Calu3 (cell line): ENCODE measurements around the gene GPC1. TPM values are rescaled to one million over a fixed set of nuclear protein-coding genes. Genes with fewer than 3 reads are reported as not detected.

ENCODE experiments used
- BruUV-seq: library from RNA; stranded (reverse); fragments of 400-500 nt; replicated peaks from 2 replicates; lab custom pipeline; 2021; lab: Mats Ljungman, UMichigan
- CTCF ChIA-PET: fragments of 300-600 bp; sonication (Branson Sonifier 250); formaldehyde crosslinking; loops from one replicate; lab custom pipeline; 2022; ENCODE audit warnings: antibody characterized with exemption; lab: Charles Lee
- DNase-seq: peaks from one replicate; pipeline ENCODE4 v3.0.0; 2022
- H3K27ac Mint-ChIP-seq: one replicate; pipeline ENCODE4 v1.8.0; 2022; ENCODE audit warnings: mixed read lengths; ENCODE audit not compliant: unreplicated experiment
- H3K27me3 Mint-ChIP-seq: one replicate; pipeline ENCODE4 v1.8.0; 2022; ENCODE audit warnings: mixed read lengths; ENCODE audit not compliant: unreplicated experiment
- H3K36me3 Mint-ChIP-seq: one replicate; pipeline ENCODE4 v1.8.0; 2022; ENCODE audit warnings: mild to moderate bottlenecking, moderate library complexity, mixed read lengths; ENCODE audit not compliant: insufficient read depth, unreplicated experiment
- H3K4me1 Mint-ChIP-seq: one replicate; pipeline ENCODE4 v1.8.0; 2022; ENCODE audit warnings: mild to moderate bottlenecking, low read depth, mixed read lengths; ENCODE audit not compliant: unreplicated experiment
- H3K4me3 Mint-ChIP-seq: one replicate; pipeline ENCODE4 v1.8.0; 2022; ENCODE audit warnings: mild to moderate bottlenecking, low read depth, moderate library complexity, mixed read lengths; ENCODE audit not compliant: unreplicated experiment
- H3K9me3 Mint-ChIP-seq: one replicate; pipeline ENCODE4 v1.8.0; 2022; ENCODE audit warnings: low read depth, mixed read lengths; ENCODE audit not compliant: unreplicated experiment
- intact Hi-C: fragments of 100-400 bp; cut with micrococcal nuclease; formaldehyde crosslinking; loops from one replicate; pipeline ENCODE4 v1.10.0; 2022; ENCODE audit not compliant: unreplicated experiment
- total RNA-seq: library from RNA; stranded (reverse); gene quantifications from 2 replicates; pipeline ENCODE4 v1.2.3, GENCODE V29; 2022
- TF ChIP-seq, protein P1 (sequence below): fragments of 200-600 bp; IDR thresholded peaks from one replicate; pipeline ENCODE4 v1.8.0; 2022; ENCODE audit warnings: antibody characterized with exemption; ENCODE audit not compliant: unreplicated experiment

GPC1 gene
- total RNA-seq, 1 experiment from 2014 or later, result 51.5 TPM

DNA sequence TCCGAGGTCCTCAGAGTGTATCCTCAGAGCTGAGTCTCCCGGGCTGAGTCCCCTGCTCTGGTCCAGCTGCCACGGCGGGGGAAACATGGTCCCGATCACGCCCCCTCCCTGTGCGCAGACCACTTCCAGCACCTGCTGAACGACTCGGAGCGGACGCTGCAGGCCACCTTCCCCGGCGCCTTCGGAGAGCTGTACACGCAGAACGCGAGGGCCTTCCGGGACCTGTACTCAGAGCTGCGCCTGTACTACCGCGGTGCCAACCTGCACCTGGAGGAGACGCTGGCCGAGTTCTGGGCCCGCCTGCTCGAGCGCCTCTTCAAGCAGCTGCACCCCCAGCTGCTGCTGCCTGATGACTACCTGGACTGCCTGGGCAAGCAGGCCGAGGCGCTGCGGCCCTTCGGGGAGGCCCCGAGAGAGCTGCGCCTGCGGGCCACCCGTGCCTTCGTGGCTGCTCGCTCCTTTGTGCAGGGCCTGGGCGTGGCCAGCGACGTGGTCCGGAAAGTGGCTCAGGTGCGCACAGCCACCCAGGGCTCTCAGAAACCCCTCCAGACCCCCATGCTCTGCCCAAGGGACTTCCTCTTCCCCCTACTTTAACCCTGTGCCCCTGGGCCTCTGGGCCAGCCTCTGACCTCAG lies 26.7 kb downstream of the GPC1 start:
- Mint-ChIP-seq H3K4me1 (no peaks in the 10 kb centered on the region), H3K4me3 (no peak overlapping the region), H3K9me3 (no peaks in the 10 kb centered on the region), H3K27ac (no peak overlapping the region), H3K27me3 (no peaks in the 10 kb centered on the region), H3K36me3 (peaks cover 37% of the 10 kb centered on the region)
- CTCF ChIA-PET, result interaction anchor here (0.5 kb wide), 1 partner anchor 603 kb away, joined by 4 read pairs; no protein-coding TSS in a partner anchor
- BruUV-seq, result no TSS peak
- DNase-seq, result peak; percentile 0
- TF ChIP-seq, protein P1, sequence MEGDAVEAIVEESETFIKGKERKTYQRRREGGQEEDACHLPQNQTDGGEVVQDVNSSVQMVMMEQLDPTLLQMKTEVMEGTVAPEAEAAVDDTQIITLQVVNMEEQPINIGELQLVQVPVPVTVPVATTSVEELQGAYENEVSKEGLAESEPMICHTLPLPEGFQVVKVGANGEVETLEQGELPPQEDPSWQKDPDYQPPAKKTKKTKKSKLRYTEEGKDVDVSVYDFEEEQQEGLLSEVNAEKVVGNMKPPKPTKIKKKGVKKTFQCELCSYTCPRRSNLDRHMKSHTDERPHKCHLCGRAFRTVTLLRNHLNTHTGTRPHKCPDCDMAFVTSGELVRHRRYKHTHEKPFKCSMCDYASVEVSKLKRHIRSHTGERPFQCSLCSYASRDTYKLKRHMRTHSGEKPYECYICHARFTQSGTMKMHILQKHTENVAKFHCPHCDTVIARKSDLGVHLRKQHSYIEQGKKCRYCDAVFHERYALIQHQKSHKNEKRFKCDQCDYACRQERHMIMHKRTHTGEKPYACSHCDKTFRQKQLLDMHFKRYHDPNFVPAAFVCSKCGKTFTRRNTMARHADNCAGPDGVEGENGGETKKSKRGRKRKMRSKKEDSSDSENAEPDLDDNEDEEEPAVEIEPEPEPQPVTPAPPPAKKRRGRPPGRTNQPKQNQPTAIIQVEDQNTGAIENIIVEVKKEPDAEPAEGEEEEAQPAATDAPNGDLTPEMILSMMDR, result no peak
- intact Hi-C loops, result no loop called here

DNA sequence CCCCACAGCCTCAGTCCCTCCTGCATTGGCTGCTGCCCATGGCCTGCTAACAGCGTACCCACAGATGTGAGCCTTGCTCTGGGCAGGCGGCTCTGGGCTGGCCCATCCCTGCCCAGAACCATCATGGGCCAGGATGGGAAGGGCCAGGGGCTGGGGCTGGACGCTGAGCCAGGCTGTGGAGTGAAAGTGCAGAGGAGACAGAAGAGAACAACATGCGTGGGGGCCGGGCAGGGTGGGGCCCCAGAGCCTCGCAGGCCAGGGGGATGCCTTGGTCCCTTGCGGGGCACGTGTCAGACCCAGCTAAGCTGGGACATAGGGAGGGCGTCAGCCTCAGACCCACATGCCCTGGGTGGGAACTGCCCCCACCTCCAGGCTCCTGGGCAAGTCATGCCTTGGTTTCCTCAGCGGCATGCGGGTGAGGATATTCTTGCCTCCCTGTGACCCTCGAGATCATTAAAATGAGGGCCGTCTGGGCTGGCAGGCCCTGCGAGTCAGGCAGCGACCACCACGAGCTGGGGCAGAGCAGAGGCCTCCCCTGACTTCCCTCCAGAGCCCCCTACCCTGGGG lies 27.3 kb downstream of the GPC1 start:
- Mint-ChIP-seq H3K27ac (no peak overlapping the region), H3K4me1 (no peaks in the 10 kb centered on the region), H3K36me3 (peaks cover 34% of the 10 kb centered on the region), H3K9me3 (no peaks in the 10 kb centered on the region), H3K4me3 (no peak overlapping the region), H3K27me3 (no peaks in the 10 kb centered on the region)
- no TSS peak for BruUV-seq
- peak; percentile 0 for DNase-seq
- intact Hi-C loops, result no loop called here
- TF ChIP-seq, protein P1, result no peak
- CTCF ChIA-PET, result no interaction called here

DNA sequence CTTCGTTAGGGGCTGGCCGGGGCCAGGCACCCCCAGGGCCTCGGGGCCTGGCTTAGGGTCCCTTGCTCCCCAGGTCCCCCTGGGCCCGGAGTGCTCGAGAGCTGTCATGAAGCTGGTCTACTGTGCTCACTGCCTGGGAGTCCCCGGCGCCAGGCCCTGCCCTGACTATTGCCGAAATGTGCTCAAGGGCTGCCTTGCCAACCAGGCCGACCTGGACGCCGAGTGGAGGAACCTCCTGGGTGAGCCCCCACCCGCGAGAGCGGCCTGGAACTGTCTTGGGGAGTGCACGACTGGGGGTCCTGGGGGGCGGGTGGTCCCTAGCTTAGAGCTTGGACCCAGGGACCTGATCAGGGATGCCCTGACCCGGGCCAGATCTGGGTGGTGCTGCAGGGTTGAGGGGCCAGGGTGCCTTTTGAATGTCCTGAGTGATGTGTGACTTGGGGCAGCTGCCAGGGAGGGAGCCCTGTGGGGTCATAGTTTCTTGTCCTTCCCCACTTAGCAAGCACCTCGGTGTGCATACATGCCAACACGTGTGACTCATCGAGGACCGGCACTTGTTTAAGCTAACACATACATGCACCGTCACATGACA lies 27.9 kb downstream of the GPC1 start:
- no peaks in the 10 kb centered on the region for H3K27me3 Mint-ChIP-seq
- H3K4me1 Mint-ChIP-seq, result no peaks in the 10 kb centered on the region
- CTCF ChIA-PET, result no interaction called here
- intact Hi-C loops, result no loop called here
- H3K27ac Mint-ChIP-seq, result no peak overlapping the region
- H3K36me3 Mint-ChIP-seq, result peaks cover 32% of the 10 kb centered on the region
- TF ChIP-seq, protein P1, result no peak
- H3K9me3 Mint-ChIP-seq, result no peaks in the 10 kb centered on the region
- no peak overlapping the region for H3K4me3 Mint-ChIP-seq
- no TSS peak for BruUV-seq
- DNase-seq, result peak; percentile 0

DNA sequence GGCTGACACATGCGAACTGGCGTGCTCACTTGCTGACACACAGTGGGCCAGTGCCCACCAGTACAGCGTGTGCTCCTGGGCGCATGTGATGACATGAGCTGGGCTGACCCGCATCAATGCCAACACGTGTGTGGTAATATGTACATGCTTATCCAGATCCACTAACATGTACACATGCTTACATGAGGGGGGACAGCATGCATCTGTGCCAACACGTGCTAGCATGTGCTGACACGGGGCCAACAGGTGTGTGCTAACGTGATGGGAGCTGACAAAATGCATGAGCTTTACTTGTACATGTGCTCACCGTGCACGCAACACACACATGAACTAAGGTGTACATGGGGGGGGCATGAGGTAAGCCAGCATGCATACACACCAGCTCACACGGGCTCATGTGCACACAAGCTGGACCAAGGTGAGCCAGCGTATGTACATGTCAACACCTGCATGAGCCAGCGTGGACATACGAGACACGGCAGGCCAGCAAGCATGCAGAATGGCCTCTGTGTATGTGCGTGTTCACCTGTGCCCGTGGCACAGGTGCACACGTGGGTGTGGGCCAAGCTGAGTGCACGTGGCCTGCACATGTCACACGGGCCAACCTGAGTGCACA lies 28.5 kb downstream of the GPC1 start:
- Mint-ChIP-seq H3K27ac (no peak overlapping the region), H3K4me1 (no peaks in the 10 kb centered on the region), H3K9me3 (no peaks in the 10 kb centered on the region), H3K36me3 (peaks cover 26% of the 10 kb centered on the region), H3K27me3 (no peaks in the 10 kb centered on the region), H3K4me3 (no peak overlapping the region)
- no peak for DNase-seq
- BruUV-seq, result no TSS peak
- CTCF ChIA-PET, result no interaction called here
- intact Hi-C loops, result no loop called here
- TF ChIP-seq, protein P1, result no peak
